K562 (cell line): ENCODE measurements around the gene ITGAX. TPM values are rescaled to one million over a fixed set of nuclear protein-coding genes. Genes with fewer than 3 reads are reported as not detected.

ENCODE experiments used
- ATAC-seq: fragments of 200-7000 bp; cut with Tn5 transposase; 3 replicates; pipeline ENCODE4 v1.9.1; 2020; ENCODE audit warnings: moderate library complexity
- BruUV-seq: library from RNA; stranded (reverse); fragments of 400-500 nt; replicated peaks from 2 replicates; lab custom pipeline; 2021; lab: Mats Ljungman, UMichigan
- CTCF ChIA-PET: fragments of 300-600 bp; formaldehyde crosslinking; extraction: SDS; loops from one replicate; lab custom pipeline; 2021; ENCODE audit warnings: low intra/inter-chr PET ratio; lab: Yijun Ruan, JAX
- POLR2A ChIA-PET: fragments of 300-600, 350-650 bp; sonication (Branson Sonifier 250); formaldehyde crosslinking; extraction: SDS; loops from one replicate; lab custom pipeline; 2021; ENCODE audit warnings: antibody characterized with exemption, inconsistent platforms; lab: Yijun Ruan, JAX
- DNase-seq, 4 experiments: peaks; one replicate each; pipeline versions ENCODE4 v3.0.0 to v3.0.0-alpha.2; 2011 to 2018; ENCODE audit warnings: low spot score in 3 of 4, mixed read lengths in 3 of 4; ENCODE audit errors: extremely low read depth in 1 of 4
- FAIRE-seq: peaks from 2 replicates; lab custom pipeline; 2011; peaks lifted over from hg19 to GRCh38; lab: Jason Lieb, UNC
- H2AFZ ChIP-seq: 2 replicates; pipeline ENCODE4 v1.6.0; 2011; ENCODE audit warnings: low read depth, low read length, control low read depth, inconsistent platforms
- H3K27ac ChIP-seq: fragments of 200-600 bp; 3 replicates; pipeline ENCODE4 v1.8.0; 2011; ENCODE audit warnings: low read depth, mild to moderate bottlenecking, control low read depth, inconsistent platforms, low read length, moderate library complexity, mixed read lengths; ENCODE audit errors: extremely low read depth
- H3K27me3 ChIP-seq, 2 experiments: fragments of 300-600 bp in 1 of 2; 2 replicates in 1 of 2; 3 replicates in 1 of 2; pipeline versions ENCODE4 v1.6.0 to v1.8.0; 2011; ENCODE audit warnings: inconsistent platforms in 2 of 2, low read length in 2 of 2, mild to moderate bottlenecking in 1 of 2, mixed read lengths in 1 of 2, moderate library complexity in 1 of 2; ENCODE audit not compliant: control insufficient read depth in 2 of 2, insufficient read depth in 2 of 2
- H3K36me3 ChIP-seq: fragments of 300-600 bp; 3 replicates; pipeline ENCODE4 v1.8.0; 2011; ENCODE audit warnings: mild to moderate bottlenecking, low read length, inconsistent platforms; ENCODE audit not compliant: control insufficient read depth, insufficient read depth
- H3K4me1 ChIP-seq, 2 experiments: fragments of 200-600 bp in 1 of 2; replicated peaks in 1 of 2; 2 replicates in 1 of 2; 3 replicates in 1 of 2; pipeline versions ENCODE4 v1.5.1 to v1.8.0; 2011; ENCODE audit warnings: inconsistent platforms in 2 of 2, low read length in 2 of 2, mild to moderate bottlenecking in 1 of 2, mixed read lengths in 1 of 2, moderate library complexity in 1 of 2; ENCODE audit not compliant: control insufficient read depth in 2 of 2, insufficient read depth in 2 of 2
- H3K4me2 ChIP-seq: 2 replicates; pipeline ENCODE4 v1.6.1; 2011; ENCODE audit warnings: low read length, control low read depth, inconsistent platforms, mixed read lengths; ENCODE audit not compliant: insufficient read depth
- H3K4me3 ChIP-seq: fragments of 200-600 bp; sonication (generic), shearing (Covaris generic); 2 replicates; pipeline ENCODE4 v1.5.1; 2016; ENCODE audit warnings: control low read depth, inconsistent platforms
- H3K79me2 ChIP-seq: fragments of 200-600 bp; 3 replicates; pipeline ENCODE4 v1.8.0; 2011; ENCODE audit warnings: low read length, inconsistent platforms; ENCODE audit not compliant: control insufficient read depth, insufficient read depth
- H3K9ac ChIP-seq, 2 experiments: 2 replicates each; pipeline versions ENCODE4 v1.6.0 to v1.6.1; 2011; ENCODE audit warnings: low read depth in 2 of 2, low read length in 2 of 2, control low read depth in 1 of 2, inconsistent platforms in 1 of 2, mild to moderate bottlenecking in 1 of 2, mixed read lengths in 1 of 2; ENCODE audit not compliant: insufficient read depth in 1 of 2
- H3K9me1 ChIP-seq: one replicate; pipeline ENCODE4 v1.6.0; 2011; ENCODE audit warnings: inconsistent platforms, mild to moderate bottlenecking, low read length, moderate library complexity; ENCODE audit not compliant: control insufficient read depth, insufficient read depth
- H3K9me3 ChIP-seq: replicated peaks from 2 replicates; pipeline ENCODE4 v1.5.1; 2011; ENCODE audit warnings: low read depth, low read length, inconsistent platforms; ENCODE audit not compliant: control insufficient read depth, insufficient read depth
- H4K20me1 ChIP-seq: replicated peaks from 2 replicates; pipeline ENCODE4 v1.6.1; 2011; ENCODE audit warnings: low read length, inconsistent platforms, mixed read lengths; ENCODE audit not compliant: control insufficient read depth, insufficient read depth
- ELF2 ChIP-seq: fragments of 250-450 bp; sonication (Bioruptor Pico); IDR thresholded peaks from 2 replicates; pipeline ENCODE4 v1.5.0; 2021; ENCODE audit warnings: mild to moderate bottlenecking
- FOXP1 ChIP-seq: sonication (generic); formaldehyde crosslinking; IDR thresholded peaks from 2 replicates; pipeline ENCODE4 v1.8.0; 2022; ENCODE audit warnings: mild to moderate bottlenecking, missing genetic modification reagents
- RBM14 ChIP-seq: fragments of 200-400 bp; formaldehyde crosslinking; IDR thresholded peaks from 2 replicates; pipeline ENCODE4 v1.6.1; 2018; ENCODE audit warnings: low read depth, mild to moderate bottlenecking, low read length, moderate library complexity, borderline replicate concordance; ENCODE audit not compliant: insufficient read depth
- RNF2 ChIP-seq: sonication (generic); IDR thresholded peaks from 2 replicates; pipeline ENCODE4 v1.6.1; 2016
- SMARCA4 ChIP-seq: fragments of 450-650 bp; IDR thresholded peaks from 2 replicates; pipeline ENCODE4 v1.6.1; 2016
- TCF3 ChIP-seq: sonication (generic); formaldehyde crosslinking; IDR thresholded peaks from 2 replicates; pipeline ENCODE4 v1.4.0; 2020; ENCODE audit warnings: mild to moderate bottlenecking, missing genetic modification reagents
- ZNF197 ChIP-seq: fragments of 200-800 bp; sonication (Bioruptor generic); IDR thresholded peaks from 2 replicates; pipeline ENCODE4 v1.6.1; 2016; ENCODE audit warnings: low read depth, missing genetic modification characterization, missing compliant biosample characterization
- ZNF224 ChIP-seq: sonication (generic); formaldehyde crosslinking; IDR thresholded peaks from 2 replicates; pipeline ENCODE4 v1.8.0; 2022; ENCODE audit warnings: mild to moderate bottlenecking, missing genetic modification reagents
- ZNF354B ChIP-seq: fragments of 250-450 bp; sonication (Bioruptor Pico); IDR thresholded peaks from 2 replicates; pipeline ENCODE4 v1.4.0; 2020
- ZNF717 ChIP-seq: fragments of 250-450 bp; sonication (Bioruptor Pico); IDR thresholded peaks from 2 replicates; pipeline ENCODE4 v1.5.0; 2021
- WGBS: fragments of 100-300 bp; shearing (Covaris generic); methylation state at CpG from one replicate; pipeline ENCODE4 v1.1.6; 2016; ENCODE audit warnings: low coverage, mixed read lengths; ENCODE audit not compliant: insufficient coverage; ENCODE audit errors: missing lambda C conversion rate; 5-methylcytosine and 5-hydroxymethylcytosine counted together
- in situ Hi-C: fragments of 300-500 bp; cut with MboI; formaldehyde crosslinking; loops from 4 replicates; pipeline ENCODE4 v1.15.0; 2018; ENCODE audit warnings: inconsistent platforms, mixed read lengths
- intact Hi-C: fragments of 100-400 bp; cut with micrococcal nuclease; formaldehyde crosslinking; loops from 2 replicates; pipeline ENCODE4 v1.14.2; 2022
- polyA plus RNA-seq, 8 experiments: library from polyadenylated mRNA; depleted of rRNA in 4 of 8; stranded (reverse) in 5 of 8; unstranded in 3 of 8; fragments of >200 nt; fragmentation: Nextera tagmentation in 2 of 8; fragmentation: Illumina TruSeq in 1 of 8; extraction: Ambion mirVana in 2 of 8; extraction: Trizol in 1 of 8; gene quantifications; 2 replicates each; pipeline versions ENCODE4 v1.2.1 to v1.2.3, GENCODE V29; 2011 to 2014; ENCODE audit warnings: inconsistent platforms in 1 of 8, missing spikeins in 1 of 8
- total RNA-seq, 7 experiments: library from RNA; depleted of rRNA in 6 of 7; stranded (reverse); fragments of >200 nt in 6 of 7; fragmentation: Illumina TruSeq in 2 of 7; extraction: Trizol in 2 of 7; gene quantifications; 2 replicates each; pipeline versions ENCODE4 v1.2.1 to v1.2.3, GENCODE V29; 2011 to 2021; ENCODE audit warnings: low replicate concordance in 1 of 7
- TF ChIP-seq, protein P1 (sequence below): fragments of 250-450 bp; sonication (Bioruptor Pico); IDR thresholded peaks from 2 replicates; pipeline ENCODE4 v1.8.0; 2021; ENCODE audit warnings: moderate library complexity, mild to moderate bottlenecking, inconsistent platforms
- TF ChIP-seq, protein P2 (sequence below), 2 experiments: IDR thresholded peaks; 2 replicates each; pipeline ENCODE4 v1.6.1; 2011; ENCODE audit warnings: borderline replicate concordance in 1 of 2, control low read depth in 1 of 2, low read depth in 1 of 2, low read length in 1 of 2, mild to moderate bottlenecking in 1 of 2, mixed read lengths in 1 of 2, moderate library complexity in 1 of 2; ENCODE audit not compliant: insufficient read depth in 1 of 2, insufficient read length in 1 of 2, poor library complexity in 1 of 2, severe bottlenecking in 1 of 2; ENCODE audit errors: extremely low read depth in 1 of 2

ITGAX gene
- total and polyA plus RNA-seq, 9 of the 15 experiments (the other 6 are each of a cell fraction or from before 2014, with no cell fraction given): 0.03 to 0.58 (median 0.14) TPM

DNA sequence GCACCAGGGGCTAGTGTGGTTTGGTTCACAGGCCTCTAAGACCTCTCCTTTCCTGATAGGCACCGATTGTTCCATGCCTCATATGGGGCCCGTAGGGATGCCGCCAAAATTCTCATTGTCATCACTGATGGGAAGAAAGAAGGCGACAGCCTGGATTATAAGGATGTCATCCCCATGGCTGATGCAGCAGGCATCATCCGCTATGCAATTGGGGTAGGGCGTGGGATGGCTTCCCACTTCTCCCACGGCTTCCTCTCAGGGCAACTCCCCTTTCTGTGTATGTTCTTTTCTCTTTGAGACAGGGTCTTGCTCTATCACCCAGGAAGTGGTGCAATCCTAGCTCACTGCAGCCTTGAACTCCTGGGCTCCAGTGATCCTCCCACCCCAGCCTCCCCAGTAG is 5.3 kb downstream of the ITGAX start (continued):
- TF ChIP-seq, protein P1, sequence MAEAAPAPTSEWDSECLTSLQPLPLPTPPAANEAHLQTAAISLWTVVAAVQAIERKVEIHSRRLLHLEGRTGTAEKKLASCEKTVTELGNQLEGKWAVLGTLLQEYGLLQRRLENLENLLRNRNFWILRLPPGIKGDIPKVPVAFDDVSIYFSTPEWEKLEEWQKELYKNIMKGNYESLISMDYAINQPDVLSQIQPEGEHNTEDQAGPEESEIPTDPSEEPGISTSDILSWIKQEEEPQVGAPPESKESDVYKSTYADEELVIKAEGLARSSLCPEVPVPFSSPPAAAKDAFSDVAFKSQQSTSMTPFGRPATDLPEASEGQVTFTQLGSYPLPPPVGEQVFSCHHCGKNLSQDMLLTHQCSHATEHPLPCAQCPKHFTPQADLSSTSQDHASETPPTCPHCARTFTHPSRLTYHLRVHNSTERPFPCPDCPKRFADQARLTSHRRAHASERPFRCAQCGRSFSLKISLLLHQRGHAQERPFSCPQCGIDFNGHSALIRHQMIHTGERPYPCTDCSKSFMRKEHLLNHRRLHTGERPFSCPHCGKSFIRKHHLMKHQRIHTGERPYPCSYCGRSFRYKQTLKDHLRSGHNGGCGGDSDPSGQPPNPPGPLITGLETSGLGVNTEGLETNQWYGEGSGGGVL: no peak
- TF ChIP-seq ZNF197 (CRISPR knock-in tag) (no peak), SMARCA4 (no peak)
- TF ChIP-seq, protein P2, sequence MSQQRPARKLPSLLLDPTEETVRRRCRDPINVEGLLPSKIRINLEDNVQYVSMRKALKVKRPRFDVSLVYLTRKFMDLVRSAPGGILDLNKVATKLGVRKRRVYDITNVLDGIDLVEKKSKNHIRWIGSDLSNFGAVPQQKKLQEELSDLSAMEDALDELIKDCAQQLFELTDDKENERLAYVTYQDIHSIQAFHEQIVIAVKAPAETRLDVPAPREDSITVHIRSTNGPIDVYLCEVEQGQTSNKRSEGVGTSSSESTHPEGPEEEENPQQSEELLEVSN (IDR thresholded peaks at IDR 0.05; ENCODE audit: borderline replicate concordance in 1 of 2, extremely low read depth in 1 of 2, insufficient read depth in 1 of 2, insufficient read length in 1 of 2, low read depth in 1 of 2, low read length in 1 of 2, poor library complexity in 1 of 2, severe bottlenecking in 1 of 2): no peak

GRCh38 chr16:31361201-31362110 is 6.5 kb downstream of the ITGAX start:
- Histone ChIP-seq H3K27me3 (peaks cover 4 to 36% of the 10 kb centered on the region in 2 experiments; a peak in 4 of 5 replicates), H3K9me3 (no peaks in the 10 kb centered on the region), H3K9ac (no peak overlapping the region), H2AFZ (no peak overlapping the region), H3K9me1 (no peaks in the 10 kb centered on the region), H3K79me2 (no peaks in the 10 kb centered on the region), H3K4me3 (no peak overlapping the region), H3K27ac (no peak overlapping the region), H3K4me2 (no peak overlapping the region), H3K36me3 (no peaks in the 10 kb centered on the region), H3K4me1 (peaks cover 0 to 13% of the 10 kb centered on the region in 2 experiments; a peak in 2 of 5 replicates), H4K20me1 (no peaks in the 10 kb centered on the region)
- ATAC-seq (no peak), DNase-seq (no peak), FAIRE-seq (no peak)
- WGBS: 7% methylated on average over 19 of the region's 28 CpGs
- CTCF ChIA-PET: no interaction called here
- in situ Hi-C loops (no loop called here), intact Hi-C loops (no loop called here)
- BruUV-seq: no TSS peak
- POLR2A ChIA-PET: interaction anchor here (0.6 to 0.8 kb wide), 3 partner anchors 15 to 985 kb away, joined by 3 to 4 read pairs (median 3); no protein-coding TSS in a partner anchor
- TF ChIP-seq TCF3 (CRISPR knock-in tag) (no peak), ZNF354B (CRISPR knock-in tag) (no peak), RBM14 (no peak), FOXP1 (CRISPR knock-in tag) (no peak), RNF2 (no peak), ZNF224 (no peak), ELF2 (CRISPR knock-in tag) (no peak), ZNF717 (CRISPR knock-in tag) (no peak)
